ENCODE results near the gene AKAP13.
A peak's percentile ranks its signal among the peaks of the same experiment; 100 is the strongest.

Gene AKAP13

DNA sequence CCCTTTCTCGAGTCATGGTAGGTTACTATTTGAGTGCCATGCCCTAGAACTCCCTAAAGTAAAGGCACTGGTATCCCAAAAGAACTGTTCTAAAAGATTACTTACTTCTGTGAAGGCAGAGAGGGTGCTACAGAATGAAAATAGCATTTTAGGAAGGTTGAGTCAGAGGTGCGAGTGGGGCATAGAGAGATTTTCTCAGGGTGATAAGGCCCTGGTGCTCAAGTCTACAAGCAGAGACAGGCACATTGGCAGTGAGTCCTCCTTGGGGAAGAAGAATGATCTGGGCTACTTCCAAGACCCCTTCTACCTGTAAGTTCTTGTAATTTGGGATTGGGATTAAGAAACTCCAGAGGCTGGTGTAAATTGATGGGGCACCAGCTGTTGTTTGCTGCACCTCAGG lies 96.7 kb downstream of the AKAP13 start:
- H3K27ac ChIP-seq (ENCODE audit: extremely low read depth, low read depth, low read length), result no peak overlapping the region
- CTCF ChIA-PET, result interaction anchor here (0.5 to 3.7 kb wide), 4 partner anchors 9 to 33 kb away, joined by 3 to 24 read pairs (median 9); no protein-coding TSS in a partner anchor

DNA sequence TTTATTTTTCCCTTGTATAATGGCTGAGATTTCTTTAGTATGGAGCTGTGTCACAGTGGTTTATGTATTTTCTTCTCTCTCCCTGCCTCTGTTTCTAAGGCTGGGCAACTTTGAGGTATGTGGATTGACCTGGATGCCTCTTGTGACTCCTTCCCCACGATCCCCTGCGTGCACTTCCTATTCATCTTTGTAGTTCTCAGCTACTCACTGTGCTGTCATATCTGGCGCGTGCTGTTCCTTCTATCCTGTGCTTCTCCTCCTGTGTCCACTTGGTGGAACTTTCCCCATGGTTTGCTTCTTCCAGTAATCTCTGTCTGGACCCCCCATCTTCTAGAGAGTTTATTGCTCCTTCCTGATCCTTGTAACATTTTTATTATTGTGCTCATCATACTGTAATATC lies 97.3 kb downstream of the AKAP13 start:
- Histone ChIP-seq H3K36me3 (ENCODE audit: control insufficient read depth in 2 of 2, insufficient read depth in 1 of 2, low read length in 2 of 2) (no peaks in the 10 kb centered on the region), H3K27ac (ENCODE audit: extremely low read depth, low read depth, low read length) (no peak overlapping the region), H3K4me3 (ENCODE audit: low read depth, low read length) (no peak overlapping the region), H3K4me1 (ENCODE audit: control insufficient read depth, insufficient read depth, low read length) (peaks cover 27% of the 10 kb centered on the region), H3K9me3 (ENCODE audit: control insufficient read depth, insufficient read depth, low read depth, low read length) (no peaks in the 10 kb centered on the region)
- POLR2A ChIA-PET, result interaction anchor here (0.6 to 1.0 kb wide), 4 partner anchors 13 to 156 kb away, joined by 3 to 4 read pairs (median 4); partner anchors contain the start of gene AKAP13
- CTCF ChIA-PET, result interaction anchor here (1.5 to 3.7 kb wide), 3 partner anchors 8 to 27 kb away, joined by 3 to 24 read pairs (median 13); no protein-coding TSS in a partner anchor
- TF ChIP-seq ZNF132 (tag by site-specific recombination; IDR thresholded peaks at IDR 0.05; ENCODE audit: borderline replicate concordance), result no peak
- TF ChIP-seq, protein P1, sequence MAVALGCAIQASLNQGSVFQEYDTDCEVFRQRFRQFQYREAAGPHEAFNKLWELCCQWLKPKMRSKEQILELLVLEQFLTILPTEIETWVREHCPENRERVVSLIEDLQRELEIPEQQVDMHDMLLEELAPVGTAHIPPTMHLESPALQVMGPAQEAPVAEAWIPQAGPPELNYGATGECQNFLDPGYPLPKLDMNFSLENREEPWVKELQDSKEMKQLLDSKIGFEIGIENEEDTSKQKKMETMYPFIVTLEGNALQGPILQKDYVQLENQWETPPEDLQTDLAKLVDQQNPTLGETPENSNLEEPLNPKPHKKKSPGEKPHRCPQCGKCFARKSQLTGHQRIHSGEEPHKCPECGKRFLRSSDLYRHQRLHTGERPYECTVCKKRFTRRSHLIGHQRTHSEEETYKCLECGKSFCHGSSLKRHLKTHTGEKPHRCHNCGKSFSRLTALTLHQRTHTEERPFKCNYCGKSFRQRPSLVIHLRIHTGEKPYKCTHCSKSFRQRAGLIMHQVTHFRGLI (tag by site-specific recombination; IDR thresholded peaks at IDR 0.05), result no peak
- TF ChIP-seq ZNF341 (tag by site-specific recombination; IDR thresholded peaks at IDR 0.05; ENCODE audit: low read depth), result peak; percentile 41
- no peak for TF ChIP-seq GLIS2 (tag by site-specific recombination; IDR thresholded peaks at IDR 0.05)
- no peak for TF ChIP-seq ZNF501 (tag by site-specific recombination; IDR thresholded peaks at IDR 0.05)
- no peak for TF ChIP-seq ZFP3 (tag by site-specific recombination; IDR thresholded peaks at IDR 0.05; ENCODE audit: low read depth)
- no peak for TF ChIP-seq HOXC10 (CRISPR knock-in tag; IDR thresholded peaks at IDR 0.05)
- peak; percentile 31; the same call in 1 of the 2 replicates for TF ChIP-seq ZIC2 (tag by site-specific recombination; IDR thresholded peaks at IDR 0.05)
- TF ChIP-seq, protein P2, sequence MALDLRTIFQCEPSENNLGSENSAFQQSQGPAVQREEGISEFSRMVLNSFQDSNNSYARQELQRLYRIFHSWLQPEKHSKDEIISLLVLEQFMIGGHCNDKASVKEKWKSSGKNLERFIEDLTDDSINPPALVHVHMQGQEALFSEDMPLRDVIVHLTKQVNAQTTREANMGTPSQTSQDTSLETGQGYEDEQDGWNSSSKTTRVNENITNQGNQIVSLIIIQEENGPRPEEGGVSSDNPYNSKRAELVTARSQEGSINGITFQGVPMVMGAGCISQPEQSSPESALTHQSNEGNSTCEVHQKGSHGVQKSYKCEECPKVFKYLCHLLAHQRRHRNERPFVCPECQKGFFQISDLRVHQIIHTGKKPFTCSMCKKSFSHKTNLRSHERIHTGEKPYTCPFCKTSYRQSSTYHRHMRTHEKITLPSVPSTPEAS (tag by site-specific recombination; IDR thresholded peaks at IDR 0.05), result no peak
- no peak for TF ChIP-seq ZXDB (tag by site-specific recombination; IDR thresholded peaks at IDR 0.05)
- TF ChIP-seq ZNF157 (tag by site-specific recombination; IDR thresholded peaks at IDR 0.05), result no peak
- TF ChIP-seq, protein P3, sequence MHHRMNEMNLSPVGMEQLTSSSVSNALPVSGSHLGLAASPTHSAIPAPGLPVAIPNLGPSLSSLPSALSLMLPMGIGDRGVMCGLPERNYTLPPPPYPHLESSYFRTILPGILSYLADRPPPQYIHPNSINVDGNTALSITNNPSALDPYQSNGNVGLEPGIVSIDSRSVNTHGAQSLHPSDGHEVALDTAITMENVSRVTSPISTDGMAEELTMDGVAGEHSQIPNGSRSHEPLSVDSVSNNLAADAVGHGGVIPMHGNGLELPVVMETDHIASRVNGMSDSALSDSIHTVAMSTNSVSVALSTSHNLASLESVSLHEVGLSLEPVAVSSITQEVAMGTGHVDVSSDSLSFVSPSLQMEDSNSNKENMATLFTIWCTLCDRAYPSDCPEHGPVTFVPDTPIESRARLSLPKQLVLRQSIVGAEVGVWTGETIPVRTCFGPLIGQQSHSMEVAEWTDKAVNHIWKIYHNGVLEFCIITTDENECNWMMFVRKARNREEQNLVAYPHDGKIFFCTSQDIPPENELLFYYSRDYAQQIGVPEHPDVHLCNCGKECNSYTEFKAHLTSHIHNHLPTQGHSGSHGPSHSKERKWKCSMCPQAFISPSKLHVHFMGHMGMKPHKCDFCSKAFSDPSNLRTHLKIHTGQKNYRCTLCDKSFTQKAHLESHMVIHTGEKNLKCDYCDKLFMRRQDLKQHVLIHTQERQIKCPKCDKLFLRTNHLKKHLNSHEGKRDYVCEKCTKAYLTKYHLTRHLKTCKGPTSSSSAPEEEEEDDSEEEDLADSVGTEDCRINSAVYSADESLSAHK (tag by site-specific recombination; IDR thresholded peaks at IDR 0.05), result no peak

More for the DNA sequence above, 96.7 kb downstream of the AKAP13 start:
- peaks cover 24% of the 10 kb centered on the region for H3K4me1 ChIP-seq (ENCODE audit: control insufficient read depth, insufficient read depth, low read length)
- H3K9me3 ChIP-seq (ENCODE audit: control insufficient read depth, insufficient read depth, low read depth, low read length), result no peaks in the 10 kb centered on the region
- POLR2A ChIA-PET, result interaction anchor here (1.0 kb wide), 1 partner anchor 97 kb away, joined by 4 read pairs; the partner anchor contains the start of gene AKAP13
- H3K36me3 ChIP-seq (ENCODE audit: control insufficient read depth in 2 of 2, insufficient read depth in 1 of 2, low read length in 2 of 2), result no peaks in the 10 kb centered on the region
- TF ChIP-seq, protein P4, sequence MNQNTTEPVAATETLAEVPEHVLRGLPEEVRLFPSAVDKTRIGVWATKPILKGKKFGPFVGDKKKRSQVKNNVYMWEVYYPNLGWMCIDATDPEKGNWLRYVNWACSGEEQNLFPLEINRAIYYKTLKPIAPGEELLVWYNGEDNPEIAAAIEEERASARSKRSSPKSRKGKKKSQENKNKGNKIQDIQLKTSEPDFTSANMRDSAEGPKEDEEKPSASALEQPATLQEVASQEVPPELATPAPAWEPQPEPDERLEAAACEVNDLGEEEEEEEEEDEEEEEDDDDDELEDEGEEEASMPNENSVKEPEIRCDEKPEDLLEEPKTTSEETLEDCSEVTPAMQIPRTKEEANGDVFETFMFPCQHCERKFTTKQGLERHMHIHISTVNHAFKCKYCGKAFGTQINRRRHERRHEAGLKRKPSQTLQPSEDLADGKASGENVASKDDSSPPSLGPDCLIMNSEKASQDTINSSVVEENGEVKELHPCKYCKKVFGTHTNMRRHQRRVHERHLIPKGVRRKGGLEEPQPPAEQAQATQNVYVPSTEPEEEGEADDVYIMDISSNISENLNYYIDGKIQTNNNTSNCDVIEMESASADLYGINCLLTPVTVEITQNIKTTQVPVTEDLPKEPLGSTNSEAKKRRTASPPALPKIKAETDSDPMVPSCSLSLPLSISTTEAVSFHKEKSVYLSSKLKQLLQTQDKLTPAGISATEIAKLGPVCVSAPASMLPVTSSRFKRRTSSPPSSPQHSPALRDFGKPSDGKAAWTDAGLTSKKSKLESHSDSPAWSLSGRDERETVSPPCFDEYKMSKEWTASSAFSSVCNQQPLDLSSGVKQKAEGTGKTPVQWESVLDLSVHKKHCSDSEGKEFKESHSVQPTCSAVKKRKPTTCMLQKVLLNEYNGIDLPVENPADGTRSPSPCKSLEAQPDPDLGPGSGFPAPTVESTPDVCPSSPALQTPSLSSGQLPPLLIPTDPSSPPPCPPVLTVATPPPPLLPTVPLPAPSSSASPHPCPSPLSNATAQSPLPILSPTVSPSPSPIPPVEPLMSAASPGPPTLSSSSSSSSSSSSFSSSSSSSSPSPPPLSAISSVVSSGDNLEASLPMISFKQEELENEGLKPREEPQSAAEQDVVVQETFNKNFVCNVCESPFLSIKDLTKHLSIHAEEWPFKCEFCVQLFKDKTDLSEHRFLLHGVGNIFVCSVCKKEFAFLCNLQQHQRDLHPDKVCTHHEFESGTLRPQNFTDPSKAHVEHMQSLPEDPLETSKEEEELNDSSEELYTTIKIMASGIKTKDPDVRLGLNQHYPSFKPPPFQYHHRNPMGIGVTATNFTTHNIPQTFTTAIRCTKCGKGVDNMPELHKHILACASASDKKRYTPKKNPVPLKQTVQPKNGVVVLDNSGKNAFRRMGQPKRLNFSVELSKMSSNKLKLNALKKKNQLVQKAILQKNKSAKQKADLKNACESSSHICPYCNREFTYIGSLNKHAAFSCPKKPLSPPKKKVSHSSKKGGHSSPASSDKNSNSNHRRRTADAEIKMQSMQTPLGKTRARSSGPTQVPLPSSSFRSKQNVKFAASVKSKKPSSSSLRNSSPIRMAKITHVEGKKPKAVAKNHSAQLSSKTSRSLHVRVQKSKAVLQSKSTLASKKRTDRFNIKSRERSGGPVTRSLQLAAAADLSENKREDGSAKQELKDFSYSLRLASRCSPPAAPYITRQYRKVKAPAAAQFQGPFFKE (tag by site-specific recombination; IDR thresholded peaks at IDR 0.05; ENCODE audit: borderline replicate concordance), result no peak
- TF ChIP-seq ZNF48 (tag by site-specific recombination; IDR thresholded peaks at IDR 0.05), result no peak
- TF ChIP-seq ZNF184 (tag by site-specific recombination; IDR thresholded peaks at IDR 0.05), result no peak
- no peak for TF ChIP-seq SP3 (tag by site-specific recombination; IDR thresholded peaks at IDR 0.05)
- TF ChIP-seq MEIS1 (CRISPR knock-in tag; IDR thresholded peaks at IDR 0.05; ENCODE audit: borderline replicate concordance), result no peak
- no peak for TF ChIP-seq ZNF114 (tag by site-specific recombination; IDR thresholded peaks at IDR 0.05)
- TF ChIP-seq ZNF560 (tag by site-specific recombination; IDR thresholded peaks at IDR 0.05; ENCODE audit: borderline replicate concordance), result no peak
- no peak for TF ChIP-seq SALL2 (tag by site-specific recombination; IDR thresholded peaks at IDR 0.05; ENCODE audit: borderline replicate concordance)
- no peak for TF ChIP-seq MZF1 (tag by site-specific recombination; IDR thresholded peaks at IDR 0.05; ENCODE audit: borderline replicate concordance)
- TF ChIP-seq SETDB1 (IDR thresholded peaks at IDR 0.05; ENCODE audit: insufficient read length, low read length), result no peak
- TF ChIP-seq ZNF610 (tag by site-specific recombination; IDR thresholded peaks at IDR 0.05; ENCODE audit: borderline replicate concordance), result no peak
- TF ChIP-seq TCF7L2 (IDR thresholded peaks at IDR 0.05; ENCODE audit: borderline replicate concordance, low read depth, low read length), result no peak
- no peak for TF ChIP-seq ZNF426 (tag by site-specific recombination; IDR thresholded peaks at IDR 0.05)
- no peak for TF ChIP-seq ZNF670 (tag by site-specific recombination; IDR thresholded peaks at IDR 0.05; ENCODE audit: low read depth)
- TF ChIP-seq ZNF112 (tag by site-specific recombination; IDR thresholded peaks at IDR 0.05), result no peak
- TF ChIP-seq ZBTB8A (tag by site-specific recombination; IDR thresholded peaks at IDR 0.05), result no peak
- H3K4me3 ChIP-seq (ENCODE audit: low read depth, low read length), result no peak overlapping the region

Measured in HEK293 (cell line).